ENCODE data around the gene USH2A.

The USH2A gene

GRCh38 chr1:215584389-215584788 lies 838.9 kb downstream of the USH2A start:
- H3K4me2 ChIP-seq (ENCODE audit: low read depth, low read length) = no peak overlapping the region
- H3K9ac ChIP-seq (ENCODE audit: low read length) = no peak overlapping the region
- H4K20me1 ChIP-seq (ENCODE audit: insufficient read depth, low read length) = no peaks in the 10 kb centered on the region
- no peak overlapping the region for H3K4me3 ChIP-seq (ENCODE audit: low read length)
- no peaks in the 10 kb centered on the region for H3K4me1 ChIP-seq (ENCODE audit: low read length)
- H3K27ac ChIP-seq (ENCODE audit: low read length) = no peak overlapping the region
- no peaks in the 10 kb centered on the region for H3K9me2 ChIP-seq (replicated peaks; ENCODE audit: insufficient read depth, low read length)
- H3K9me3 ChIP-seq (replicated peaks; ENCODE audit: insufficient read depth, low read length) = no peaks in the 10 kb centered on the region
- no peaks in the 10 kb centered on the region for H3K79me2 ChIP-seq (ENCODE audit: low read length)
- H3K36me3 ChIP-seq (replicated peaks; ENCODE audit: insufficient read depth, low read length) = 0 out of 2 replicates have a peak, but pooled peaks cover 6% of the 10 kb centered on the region
- no peak for DNase-seq
- no peak for TF ChIP-seq EZH2phosphoT487 (IDR thresholded peaks at IDR 0.05; ENCODE audit: low read length)
- TF ChIP-seq CTCF (IDR thresholded peaks at IDR 0.05; ENCODE audit: low read length) = no peak
- no peak for TF ChIP-seq EZH2 (optimal IDR thresholded peaks at IDR 0.05; ENCODE audit: low read depth, low read length)
- no peak overlapping the region for H2AFZ ChIP-seq (ENCODE audit: low read length)
- H3F3A ChIP-seq (ENCODE audit: insufficient read depth, low read length) = no peaks in the 10 kb centered on the region
- no peaks in the 10 kb centered on the region for H3K27me3 ChIP-seq (replicated peaks; ENCODE audit: insufficient read depth, low read length)

- H3K27me3 ChIP-seq (replicated peaks; ENCODE audit: insufficient read depth, low read length) = no peaks in the 10 kb centered on the region
- TF ChIP-seq EZH2 (optimal IDR thresholded peaks at IDR 0.05; ENCODE audit: low read depth, low read length) (no peak), EZH2phosphoT487 (IDR thresholded peaks at IDR 0.05; ENCODE audit: low read length) (no peak), CTCF (IDR thresholded peaks at IDR 0.05; ENCODE audit: low read length) (no peak)
- H3K4me2 ChIP-seq (ENCODE audit: low read depth, low read length) = no peak overlapping the region
- no peak overlapping the region for H3K27ac ChIP-seq (ENCODE audit: low read length)
- no peaks in the 10 kb centered on the region for H3K4me1 ChIP-seq (ENCODE audit: low read length)
- DNase-seq = no peak
- no peaks in the 10 kb centered on the region for H3K9me3 ChIP-seq (replicated peaks; ENCODE audit: insufficient read depth, low read length)
- H3K9ac ChIP-seq (ENCODE audit: low read length) = no peak overlapping the region
- H3K79me2 ChIP-seq (ENCODE audit: low read length) = peaks cover under 1% of the 10 kb centered on the region; the same call in 1 of the 2 replicates
- H2AFZ ChIP-seq (ENCODE audit: low read length) = no peak overlapping the region
- no peaks in the 10 kb centered on the region for H4K20me1 ChIP-seq (ENCODE audit: insufficient read depth, low read length)
- no peaks in the 10 kb centered on the region for H3K9me2 ChIP-seq (replicated peaks; ENCODE audit: insufficient read depth, low read length)
- 0 out of 2 replicates have a peak, but pooled peaks cover 8% of the 10 kb centered on the region for H3K36me3 ChIP-seq (replicated peaks; ENCODE audit: insufficient read depth, low read length)
- no peak overlapping the region for H3K4me3 ChIP-seq (ENCODE audit: low read length)
- no peaks in the 10 kb centered on the region for H3F3A ChIP-seq (ENCODE audit: insufficient read depth, low read length)
Measured at GRCh38 chr1:215583185-215583749, 840.0 kb downstream of the USH2A start.

- Histone ChIP-seq H3K27me3 (replicated peaks; ENCODE audit: insufficient read depth, low read length) (no peaks in the 10 kb centered on the region), H3F3A (ENCODE audit: insufficient read depth, low read length) (no peaks in the 10 kb centered on the region), H3K9ac (ENCODE audit: low read length) (no peak overlapping the region), H2AFZ (ENCODE audit: low read length) (no peak overlapping the region), H4K20me1 (ENCODE audit: insufficient read depth, low read length) (no peaks in the 10 kb centered on the region), H3K4me1 (ENCODE audit: low read length) (no peaks in the 10 kb centered on the region), H3K4me2 (ENCODE audit: low read depth, low read length) (no peak overlapping the region), H3K36me3 (replicated peaks; ENCODE audit: insufficient read depth, low read length) (peaks cover 11% of the 10 kb centered on the region; the same call in 1 of the 2 replicates), H3K4me3 (ENCODE audit: low read length) (no peak overlapping the region), H3K9me3 (replicated peaks; ENCODE audit: insufficient read depth, low read length) (no peaks in the 10 kb centered on the region), H3K27ac (ENCODE audit: low read length) (no peak overlapping the region), H3K79me2 (ENCODE audit: low read length) (peaks cover 8% of the 10 kb centered on the region; the same call in 1 of the 2 replicates), H3K9me2 (replicated peaks; ENCODE audit: insufficient read depth, low read length) (no peaks in the 10 kb centered on the region)
- no peak for DNase-seq
- TF ChIP-seq EZH2phosphoT487 (IDR thresholded peaks at IDR 0.05; ENCODE audit: low read length) (no peak), EZH2 (optimal IDR thresholded peaks at IDR 0.05; ENCODE audit: low read depth, low read length) (no peak), CTCF (IDR thresholded peaks at IDR 0.05; ENCODE audit: low read length) (no peak)
Measured at GRCh38 chr1:215581896-215582295, 841.4 kb downstream of the USH2A start.
